GM23338 (cell line): ENCODE results near the gene NPEPL1. TPM values are rescaled to one million over a fixed set of nuclear protein-coding genes. Genes with fewer than 3 reads are reported as not detected.

Experiments
- ATAC-seq: fragments of 200-7000 bp; cut with Tn5 transposase; 3 replicates; pipeline ENCODE4 v1.9.1; 2020
- DNase-seq: peaks from one replicate; pipeline ENCODE4 v3.0.0-alpha.2; 2015; ENCODE audit warnings: low spot score
- H2AFZ ChIP-seq: fragments of 200-600 bp; sonication (generic); 2 replicates; pipeline ENCODE4 v1.8.0; 2016; ENCODE audit warnings: antibody characterized with exemption, mild to moderate bottlenecking, moderate library complexity
- H3F3A ChIP-seq: fragments of 200-600 bp; sonication (generic); replicated peaks from 2 replicates; pipeline ENCODE4 v1.8.0; 2017; ENCODE audit warnings: antibody characterized with exemption, mixed run types, low read depth
- H3K27ac ChIP-seq: fragments of 200-600 bp; sonication (generic); 2 replicates; pipeline ENCODE4 v1.6.1; 2016; ENCODE audit warnings: low read depth
- H3K27me3 ChIP-seq: fragments of 200-600 bp; sonication (generic); 2 replicates; pipeline ENCODE4 v1.8.0; 2016; ENCODE audit warnings: mild to moderate bottlenecking, mixed run types, moderate library complexity; ENCODE audit not compliant: insufficient read depth
- H3K36me3 ChIP-seq: fragments of 200-600 bp; sonication (generic); 2 replicates; pipeline ENCODE4 v1.8.0; 2016; ENCODE audit warnings: mild to moderate bottlenecking; ENCODE audit not compliant: insufficient read depth
- H3K4me1 ChIP-seq: fragments of 200-600 bp; sonication (generic); 2 replicates; pipeline ENCODE4 v1.8.0; 2016; ENCODE audit warnings: mild to moderate bottlenecking, moderate library complexity; ENCODE audit not compliant: insufficient read depth
- H3K4me2 ChIP-seq: fragments of 200-600 bp; sonication (generic); 2 replicates; pipeline ENCODE4 v1.7.1; 2017; ENCODE audit warnings: mixed run types
- H3K4me3 ChIP-seq: fragments of 200-600 bp; sonication (generic); 2 replicates; pipeline ENCODE4 v1.6.1; 2016; ENCODE audit warnings: mixed run types
- H3K79me2 ChIP-seq: fragments of 200-600 bp; sonication (generic); replicated peaks from 2 replicates; pipeline ENCODE4 v1.8.0; 2017; ENCODE audit warnings: mild to moderate bottlenecking; ENCODE audit not compliant: insufficient read depth
- H3K9me2 ChIP-seq: fragments of 200-600 bp; sonication (generic); 2 replicates; pipeline ENCODE4 v1.8.0; 2017; ENCODE audit not compliant: insufficient read depth
- H4K20me1 ChIP-seq: fragments of 200-600 bp; sonication (generic); replicated peaks from 2 replicates; pipeline ENCODE4 v1.8.0; 2017; ENCODE audit warnings: mild to moderate bottlenecking; ENCODE audit not compliant: insufficient read depth
- H3K27ac Mint-ChIP-seq: 2 replicates; pipeline ENCODE4 v1.8.0; 2020; ENCODE audit warnings: inconsistent platforms, mild to moderate bottlenecking, moderate library complexity, mixed read lengths
- H3K27me3 Mint-ChIP-seq: 3 replicates; pipeline ENCODE4 v1.8.0; 2022; ENCODE audit warnings: low read depth, mild to moderate bottlenecking, moderate library complexity, mixed read lengths, inconsistent platforms; ENCODE audit not compliant: insufficient read depth, poor library complexity
- H3K36me3 Mint-ChIP-seq: 3 replicates; pipeline ENCODE4 v1.8.0; 2021; ENCODE audit warnings: low read depth, mild to moderate bottlenecking, inconsistent platforms, moderate library complexity, mixed read lengths
- H3K4me1 Mint-ChIP-seq: 3 replicates; pipeline ENCODE4 v1.8.0; 2020; ENCODE audit warnings: mild to moderate bottlenecking, inconsistent platforms, mixed read lengths
- H3K4me3 Mint-ChIP-seq: 3 replicates; pipeline ENCODE4 v1.8.0; 2021; ENCODE audit warnings: moderate library complexity, mild to moderate bottlenecking, inconsistent platforms, mixed read lengths
- H3K9me3 Mint-ChIP-seq: 3 replicates; pipeline ENCODE4 v1.8.0; 2020; ENCODE audit warnings: moderate library complexity, mild to moderate bottlenecking, inconsistent platforms, mixed read lengths
- CREB1 ChIP-seq: fragments of 250-450 bp; sonication (Bioruptor Pico); IDR thresholded peaks from 2 replicates; pipeline ENCODE4 v1.5.0; 2020; ENCODE audit warnings: low read depth, mild to moderate bottlenecking, moderate library complexity
- CTCF ChIP-seq, 2 experiments: fragments of 200-600 bp in 1 of 2; sonication (generic) in 1 of 2; conservative IDR thresholded peaks; 2 replicates each; pipeline versions ENCODE4 v1.5.1 to v1.6.1; 2016 to 2017; ENCODE audit warnings: antibody characterized with exemption in 2 of 2, low read depth in 2 of 2, mild to moderate bottlenecking in 2 of 2, moderate library complexity in 1 of 2
- ETS1 ChIP-seq: IDR thresholded peaks from 2 replicates; pipeline ENCODE4 v1.6.1; 2016; ENCODE audit warnings: antibody characterized with exemption
- EZH2phosphoT487 ChIP-seq: fragments of 200-600 bp; sonication (generic); IDR thresholded peaks from one replicate; pipeline ENCODE4 v1.8.1; 2018; ENCODE audit warnings: antibody characterized with exemption; ENCODE audit not compliant: unreplicated experiment
- NANOG ChIP-seq: IDR thresholded peaks from 2 replicates; pipeline ENCODE4 v1.6.1; 2016; ENCODE audit warnings: antibody characterized with exemption, borderline replicate concordance
- STAT1 ChIP-seq: IDR thresholded peaks from one replicate; pipeline ENCODE4 v1.6.1; 2016; ENCODE audit warnings: antibody characterized with exemption; ENCODE audit not compliant: unreplicated experiment
- ZNF114 ChIP-seq: fragments of 250-450 bp; sonication (Bioruptor Pico); IDR thresholded peaks from 2 replicates; pipeline ENCODE4 v1.5.0; 2020; ENCODE audit warnings: mild to moderate bottlenecking, moderate library complexity
- ZNF331 ChIP-seq: fragments of 250-450 bp; sonication (Bioruptor Pico); IDR thresholded peaks from 2 replicates; pipeline ENCODE4 v1.5.0; 2020; ENCODE audit warnings: low read depth, mild to moderate bottlenecking, moderate library complexity
- polyA plus RNA-seq: library from polyadenylated mRNA; unstranded; fragments of >200 nt; fragmentation: Nextera tagmentation; extraction: Ambion mirVana; gene quantifications from 2 replicates; pipeline ENCODE4 v1.2.1, GENCODE V29; 2016
- total RNA-seq: library from RNA; depleted of rRNA; stranded (reverse); fragments of >200 nt; shearing (Covaris generic); gene quantifications from 2 replicates; pipeline ENCODE4 v1.2.3, GENCODE V29; 2014
- TF ChIP-seq, protein P1 (sequence below): IDR thresholded peaks from one replicate; pipeline ENCODE4 v1.6.1; 2018; ENCODE audit warnings: antibody characterized with exemption; ENCODE audit not compliant: unreplicated experiment

NPEPL1 gene
- total and polyA plus RNA-seq, 2 experiments from 2014 or later: 23.5 to 30.0 TPM

DNA sequence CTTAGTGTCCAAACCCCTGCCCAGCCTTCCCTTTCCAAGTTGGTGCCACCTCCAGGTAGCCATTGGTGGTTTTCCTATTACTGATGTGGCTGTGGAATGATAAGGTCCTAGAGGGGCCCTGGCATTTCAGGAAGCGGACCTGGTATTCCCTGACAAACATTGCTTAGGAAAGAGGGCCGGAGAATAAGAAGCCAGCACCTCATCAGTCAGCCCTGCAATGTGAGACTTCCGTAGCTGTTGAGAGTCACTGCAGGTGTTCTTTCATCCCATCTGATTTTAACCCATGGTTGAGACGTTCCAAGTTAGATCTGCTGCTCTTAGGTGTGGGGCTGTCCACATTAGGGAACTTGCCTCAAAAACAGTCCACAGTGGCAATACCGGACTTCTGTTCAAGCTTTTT, 14.8 kb upstream of the NPEPL1 start:
- H3K4me3 ChIP-seq: no peak overlapping the region
- H3K36me3 ChIP-seq: peaks cover 16% of the 10 kb centered on the region
- H4K20me1 ChIP-seq: no peaks in the 10 kb centered on the region
- no peak overlapping the region for H3K4me3 Mint-ChIP-seq
- no peak for TF ChIP-seq STAT1
- no peak for TF ChIP-seq ETS1
- no peak for TF ChIP-seq CTCF (conservative IDR thresholded peaks at IDR 0.05; ENCODE audit: low read depth in 2 of 2)
- no peak for TF ChIP-seq NANOG
- H3K27me3 Mint-ChIP-seq: peaks cover 2% of the 10 kb centered on the region
- H3F3A ChIP-seq: no peaks in the 10 kb centered on the region; the same call in 1 of the 2 replicates
- ATAC-seq (peak; percentile 55), DNase-seq (no peak)
- H2AFZ ChIP-seq: no peak overlapping the region
- 0 out of 2 replicates have a peak overlapping the region, but pooled peaks have one; percentile 3 for H3K27ac Mint-ChIP-seq
- H3K36me3 Mint-ChIP-seq: peaks cover 79% of the 10 kb centered on the region
- no peak overlapping the region for H3K27ac ChIP-seq
- H3K4me1 ChIP-seq: peaks cover 7% of the 10 kb centered on the region; the same call in 1 of the 2 replicates
- H3K4me2 ChIP-seq: 0 out of 2 replicates have a peak overlapping the region, but pooled peaks have one; percentile 13
- no peaks in the 10 kb centered on the region for H3K9me3 Mint-ChIP-seq
- H3K4me1 Mint-ChIP-seq: peaks cover 48% of the 10 kb centered on the region
- H3K27me3 ChIP-seq: no peaks in the 10 kb centered on the region
- H3K79me2 ChIP-seq: peaks cover 9% of the 10 kb centered on the region; the same call in 1 of the 2 replicates
- H3K9me2 ChIP-seq: no peaks in the 10 kb centered on the region

DNA sequence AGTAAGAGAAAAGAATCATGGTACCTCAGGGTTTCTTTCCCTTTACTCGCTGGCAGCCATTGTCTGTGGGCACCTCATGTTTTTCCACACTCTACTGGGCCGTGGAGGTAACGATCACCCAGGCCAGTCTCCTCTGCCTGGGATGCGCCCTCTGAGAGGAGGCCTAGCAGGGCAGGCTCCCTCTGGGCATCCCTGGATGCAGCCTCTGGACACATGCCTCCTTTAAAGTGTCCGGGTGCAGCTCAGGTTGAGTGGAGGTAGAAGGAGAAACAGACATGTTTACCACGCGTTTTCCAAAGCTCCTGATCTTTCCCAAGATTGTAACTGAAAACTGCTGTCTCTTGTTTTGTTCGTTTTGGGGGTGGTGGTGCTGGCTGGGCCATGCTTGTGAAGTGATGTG, 13.8 kb upstream of the NPEPL1 start:
- Mint-ChIP-seq H3K9me3 (no peaks in the 10 kb centered on the region), H3K36me3 (peaks cover 69% of the 10 kb centered on the region), H3K27ac (peak overlapping the region; percentile 25; the same call in 1 of the 2 replicates), H3K4me1 (peaks cover 43% of the 10 kb centered on the region), H3K27me3 (peaks cover 6% of the 10 kb centered on the region), H3K4me3 (no peak overlapping the region)
- Histone ChIP-seq H3K27ac (no peak overlapping the region), H3K4me3 (no peak overlapping the region), H3K79me2 (peaks cover 7% of the 10 kb centered on the region; the same call in 1 of the 2 replicates), H3K4me1 (peaks cover 10% of the 10 kb centered on the region; the same call in 1 of the 2 replicates), H3K4me2 (no peak overlapping the region), H3K36me3 (peaks cover 11% of the 10 kb centered on the region), H4K20me1 (no peaks in the 10 kb centered on the region), H3K9me2 (no peaks in the 10 kb centered on the region), H3F3A (no peaks in the 10 kb centered on the region; the same call in 1 of the 2 replicates), H2AFZ (no peak overlapping the region), H3K27me3 (no peaks in the 10 kb centered on the region)
- no peak for DNase-seq
- TF ChIP-seq CREB1: no peak
- TF ChIP-seq STAT1: no peak
- TF ChIP-seq, protein P1, sequence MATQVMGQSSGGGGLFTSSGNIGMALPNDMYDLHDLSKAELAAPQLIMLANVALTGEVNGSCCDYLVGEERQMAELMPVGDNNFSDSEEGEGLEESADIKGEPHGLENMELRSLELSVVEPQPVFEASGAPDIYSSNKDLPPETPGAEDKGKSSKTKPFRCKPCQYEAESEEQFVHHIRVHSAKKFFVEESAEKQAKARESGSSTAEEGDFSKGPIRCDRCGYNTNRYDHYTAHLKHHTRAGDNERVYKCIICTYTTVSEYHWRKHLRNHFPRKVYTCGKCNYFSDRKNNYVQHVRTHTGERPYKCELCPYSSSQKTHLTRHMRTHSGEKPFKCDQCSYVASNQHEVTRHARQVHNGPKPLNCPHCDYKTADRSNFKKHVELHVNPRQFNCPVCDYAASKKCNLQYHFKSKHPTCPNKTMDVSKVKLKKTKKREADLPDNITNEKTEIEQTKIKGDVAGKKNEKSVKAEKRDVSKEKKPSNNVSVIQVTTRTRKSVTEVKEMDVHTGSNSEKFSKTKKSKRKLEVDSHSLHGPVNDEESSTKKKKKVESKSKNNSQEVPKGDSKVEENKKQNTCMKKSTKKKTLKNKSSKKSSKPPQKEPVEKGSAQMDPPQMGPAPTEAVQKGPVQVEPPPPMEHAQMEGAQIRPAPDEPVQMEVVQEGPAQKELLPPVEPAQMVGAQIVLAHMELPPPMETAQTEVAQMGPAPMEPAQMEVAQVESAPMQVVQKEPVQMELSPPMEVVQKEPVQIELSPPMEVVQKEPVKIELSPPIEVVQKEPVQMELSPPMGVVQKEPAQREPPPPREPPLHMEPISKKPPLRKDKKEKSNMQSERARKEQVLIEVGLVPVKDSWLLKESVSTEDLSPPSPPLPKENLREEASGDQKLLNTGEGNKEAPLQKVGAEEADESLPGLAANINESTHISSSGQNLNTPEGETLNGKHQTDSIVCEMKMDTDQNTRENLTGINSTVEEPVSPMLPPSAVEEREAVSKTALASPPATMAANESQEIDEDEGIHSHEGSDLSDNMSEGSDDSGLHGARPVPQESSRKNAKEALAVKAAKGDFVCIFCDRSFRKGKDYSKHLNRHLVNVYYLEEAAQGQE: no peak
- TF ChIP-seq ZNF331 (CRISPR knock-in tag): no peak
- TF ChIP-seq ZNF114 (CRISPR knock-in tag): no peak
- no peak for TF ChIP-seq EZH2phosphoT487
- no peak for ATAC-seq
